ENCODE data around the gene U2SURP.

GRCh38 chr3:142983318-142983717 lies 18.1 kb upstream of the U2SURP start:
- TF ChIP-seq CTCF (IDR thresholded peaks at IDR 0.05) (no peak), POLR2A (IDR thresholded peaks at IDR 0.05) (no peak), EP300 (IDR thresholded peaks at IDR 0.05; ENCODE audit: low read depth) (no peak), POLR2AphosphoS5 (IDR thresholded peaks at IDR 0.05) (no peak)
